ENCODE measurements around the gene TRIOBP. TPM values are rescaled to one million over a fixed set of nuclear protein-coding genes. Genes with fewer than 3 reads are reported as not detected.

TRIOBP gene
- total RNA-seq, 1 donor from 2014 or later = 40.6 TPM

DNA sequence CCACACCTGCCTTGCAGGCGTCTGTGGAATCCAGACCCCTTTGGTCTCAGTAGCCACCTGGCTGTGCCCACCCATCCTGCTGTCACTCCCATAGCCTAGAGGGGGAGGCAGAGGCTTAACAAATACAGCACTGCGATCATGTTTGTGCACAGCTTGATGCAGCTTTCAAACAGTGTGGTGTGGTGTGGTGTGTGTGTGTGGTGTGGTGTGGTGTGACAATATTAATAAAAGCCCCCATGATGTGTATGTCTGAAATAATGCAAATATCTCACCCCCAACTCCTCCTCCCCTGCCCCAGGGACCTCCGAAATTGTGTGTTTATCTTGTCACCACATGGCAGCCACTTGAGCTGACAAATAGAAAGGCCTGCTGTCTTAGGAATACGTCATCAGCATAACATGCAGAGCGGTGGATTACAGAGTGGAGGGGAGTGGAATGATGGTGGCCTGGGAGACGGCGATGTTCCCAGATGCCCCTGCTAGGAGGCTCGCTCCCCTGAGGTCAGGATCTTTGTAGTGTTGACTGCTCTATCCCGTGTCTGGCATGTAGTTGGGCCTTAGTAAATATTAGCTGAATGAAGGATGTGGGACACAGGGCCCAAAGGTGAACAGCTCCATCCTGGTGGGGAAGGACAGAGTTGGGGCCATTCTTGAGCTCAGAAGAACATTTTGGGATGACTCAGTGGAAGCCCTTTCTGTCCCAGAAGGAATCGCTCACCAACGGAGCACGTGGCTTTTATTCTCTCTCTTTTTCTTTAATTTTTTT is 35.5 kb upstream of the TRIOBP start:
- no peak overlapping the region for H3K27ac Mint-ChIP-seq (ENCODE audit: unreplicated experiment)
- DNase-seq (ENCODE audit: low read depth) = peak; percentile 74
- Histone ChIP-seq H3K9ac (ENCODE audit: low read length) (peak overlapping the region; percentile 47), H3K36me3 (ENCODE audit: insufficient read depth, low read length) (no peaks in the 10 kb centered on the region), H2AFZ (ENCODE audit: low read depth, low read length) (no peak overlapping the region), H3K27me3 (ENCODE audit: insufficient read depth, low read length) (no peaks in the 10 kb centered on the region), H3K27ac (ENCODE audit: low read depth, low read length) (peak overlapping the region; percentile 83), H3K9me3 (ENCODE audit: insufficient read depth, low read depth, low read length) (no peaks in the 10 kb centered on the region), H3K4me2 (ENCODE audit: low read length) (peak overlapping the region; percentile 85), H3K4me3 (ENCODE audit: insufficient read depth, low read depth, low read length) (peak overlapping the region; percentile 39), H4K20me1 (ENCODE audit: insufficient read depth, low read length) (peaks cover 48% of the 10 kb centered on the region), H3K4me1 (ENCODE audit: insufficient read depth, low read length) (peaks cover 28% of the 10 kb centered on the region), H3K79me2 (ENCODE audit: insufficient read depth, low read length) (peaks cover 68% of the 10 kb centered on the region)
- peaks cover 2% of the 10 kb centered on the region for H3K36me3 Mint-ChIP-seq (ENCODE audit: low read depth, unreplicated experiment)
- peaks cover 15% of the 10 kb centered on the region for H3K4me1 Mint-ChIP-seq (ENCODE audit: low read depth, unreplicated experiment)
- H3K27me3 Mint-ChIP-seq (ENCODE audit: low read depth, unreplicated experiment) = no peaks in the 10 kb centered on the region
- peak overlapping the region; percentile 5 for H3K4me3 Mint-ChIP-seq (ENCODE audit: unreplicated experiment)
- H3K9me3 Mint-ChIP-seq (ENCODE audit: unreplicated experiment) = no peaks in the 10 kb centered on the region
- no peak for FAIRE-seq
- no peak for TF ChIP-seq EZH2 (IDR thresholded peaks at IDR 0.05; ENCODE audit: insufficient read depth, low read length)
- TF ChIP-seq, protein P1, sequence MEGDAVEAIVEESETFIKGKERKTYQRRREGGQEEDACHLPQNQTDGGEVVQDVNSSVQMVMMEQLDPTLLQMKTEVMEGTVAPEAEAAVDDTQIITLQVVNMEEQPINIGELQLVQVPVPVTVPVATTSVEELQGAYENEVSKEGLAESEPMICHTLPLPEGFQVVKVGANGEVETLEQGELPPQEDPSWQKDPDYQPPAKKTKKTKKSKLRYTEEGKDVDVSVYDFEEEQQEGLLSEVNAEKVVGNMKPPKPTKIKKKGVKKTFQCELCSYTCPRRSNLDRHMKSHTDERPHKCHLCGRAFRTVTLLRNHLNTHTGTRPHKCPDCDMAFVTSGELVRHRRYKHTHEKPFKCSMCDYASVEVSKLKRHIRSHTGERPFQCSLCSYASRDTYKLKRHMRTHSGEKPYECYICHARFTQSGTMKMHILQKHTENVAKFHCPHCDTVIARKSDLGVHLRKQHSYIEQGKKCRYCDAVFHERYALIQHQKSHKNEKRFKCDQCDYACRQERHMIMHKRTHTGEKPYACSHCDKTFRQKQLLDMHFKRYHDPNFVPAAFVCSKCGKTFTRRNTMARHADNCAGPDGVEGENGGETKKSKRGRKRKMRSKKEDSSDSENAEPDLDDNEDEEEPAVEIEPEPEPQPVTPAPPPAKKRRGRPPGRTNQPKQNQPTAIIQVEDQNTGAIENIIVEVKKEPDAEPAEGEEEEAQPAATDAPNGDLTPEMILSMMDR (IDR thresholded peaks at IDR 0.05; ENCODE audit: insufficient read depth, low read depth, low read length) = peak; percentile 46

DNA sequence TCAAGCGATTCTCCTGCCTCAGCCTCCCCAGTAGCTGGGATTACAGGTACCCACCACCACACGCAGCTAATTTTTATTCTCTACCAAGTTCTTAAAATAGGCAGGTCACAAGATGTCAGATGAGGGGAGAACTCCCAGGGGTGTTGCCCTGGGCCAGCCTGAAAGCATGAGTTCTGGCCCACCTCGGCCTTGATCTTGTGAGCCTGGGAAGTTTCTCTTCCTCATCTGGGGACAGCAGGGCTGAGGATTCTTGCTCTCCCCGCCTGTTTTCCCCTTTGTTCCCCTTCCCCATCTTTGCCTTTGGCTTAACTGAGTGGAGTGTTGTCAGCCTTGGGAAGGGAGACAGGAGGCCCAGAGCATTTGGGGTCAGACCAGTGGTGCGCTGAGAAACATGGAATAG is 34.8 kb upstream of the TRIOBP start:
- Mint-ChIP-seq H3K4me1 (ENCODE audit: low read depth, unreplicated experiment) (peaks cover 15% of the 10 kb centered on the region), H3K36me3 (ENCODE audit: low read depth, unreplicated experiment) (peaks cover 2% of the 10 kb centered on the region), H3K27ac (ENCODE audit: unreplicated experiment) (no peak overlapping the region), H3K9me3 (ENCODE audit: unreplicated experiment) (no peaks in the 10 kb centered on the region), H3K4me3 (ENCODE audit: unreplicated experiment) (no peak overlapping the region), H3K27me3 (ENCODE audit: low read depth, unreplicated experiment) (no peaks in the 10 kb centered on the region)
- H3K4me2 ChIP-seq (ENCODE audit: low read length) = no peak overlapping the region
- no peaks in the 10 kb centered on the region for H3K36me3 ChIP-seq (ENCODE audit: insufficient read depth, low read length)
- no peaks in the 10 kb centered on the region for H3K9me3 ChIP-seq (ENCODE audit: insufficient read depth, low read depth, low read length)
- H3K79me2 ChIP-seq (ENCODE audit: insufficient read depth, low read length) = peaks cover 70% of the 10 kb centered on the region
- H2AFZ ChIP-seq (ENCODE audit: low read depth, low read length) = no peak overlapping the region
- no peak for FAIRE-seq
- H3K27me3 ChIP-seq (ENCODE audit: insufficient read depth, low read length) = no peaks in the 10 kb centered on the region
- H3K4me1 ChIP-seq (ENCODE audit: insufficient read depth, low read length) = peaks cover 28% of the 10 kb centered on the region
- no peak for DNase-seq (ENCODE audit: low read depth)
- H3K4me3 ChIP-seq (ENCODE audit: insufficient read depth, low read depth, low read length) = no peak overlapping the region
- TF ChIP-seq, protein P1 (IDR thresholded peaks at IDR 0.05; ENCODE audit: insufficient read depth, low read depth, low read length) = no peak
- TF ChIP-seq EZH2 (IDR thresholded peaks at IDR 0.05; ENCODE audit: insufficient read depth, low read length) = no peak
- H3K9ac ChIP-seq (ENCODE audit: low read length) = no peak overlapping the region
- H4K20me1 ChIP-seq (ENCODE audit: insufficient read depth, low read length) = peaks cover 48% of the 10 kb centered on the region
- H3K27ac ChIP-seq (ENCODE audit: low read depth, low read length) = no peak overlapping the region

DNA sequence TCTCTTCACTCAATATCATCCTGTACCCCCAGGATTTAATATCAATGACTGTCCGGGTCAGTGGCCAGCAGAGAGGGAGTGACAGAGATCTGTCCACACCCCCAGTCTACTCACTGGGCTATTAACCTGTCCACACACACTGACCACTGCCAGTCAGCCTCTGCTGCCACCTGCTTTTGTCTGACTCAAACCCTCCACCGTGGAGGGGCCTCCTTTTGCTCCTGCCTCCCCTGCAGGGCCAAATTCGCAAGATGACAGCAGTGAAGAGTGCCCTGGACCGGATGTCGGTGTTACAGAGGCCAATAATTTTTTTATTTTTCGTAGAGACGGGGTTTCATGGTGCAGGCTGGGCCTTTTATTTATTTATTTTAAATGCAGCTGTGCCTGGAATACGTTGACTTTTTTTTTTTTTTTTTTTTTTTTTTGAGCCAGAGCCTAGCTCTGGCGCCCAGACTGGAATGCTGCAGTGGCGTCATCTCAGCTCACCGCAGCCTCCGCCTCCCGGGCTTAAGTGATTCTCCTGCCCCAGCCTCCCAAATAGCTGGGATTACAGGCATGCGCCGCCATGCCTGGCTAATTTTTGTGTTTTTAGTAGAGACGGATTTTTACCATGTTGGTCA is 33.2 kb upstream of the TRIOBP start:
- no peak overlapping the region for H3K4me2 ChIP-seq (ENCODE audit: low read length)
- FAIRE-seq (no peak), DNase-seq (ENCODE audit: low read depth) (no peak)
- peaks cover 23% of the 10 kb centered on the region for H3K4me1 ChIP-seq (ENCODE audit: insufficient read depth, low read length)
- no peak overlapping the region for H3K9ac ChIP-seq (ENCODE audit: low read length)
- Mint-ChIP-seq H3K36me3 (ENCODE audit: low read depth, unreplicated experiment) (peaks cover 2% of the 10 kb centered on the region), H3K9me3 (ENCODE audit: unreplicated experiment) (no peaks in the 10 kb centered on the region), H3K27ac (ENCODE audit: unreplicated experiment) (no peak overlapping the region), H3K27me3 (ENCODE audit: low read depth, unreplicated experiment) (no peaks in the 10 kb centered on the region), H3K4me1 (ENCODE audit: low read depth, unreplicated experiment) (peaks cover 15% of the 10 kb centered on the region), H3K4me3 (ENCODE audit: unreplicated experiment) (no peak overlapping the region)
- no peaks in the 10 kb centered on the region for H3K27me3 ChIP-seq (ENCODE audit: insufficient read depth, low read length)
- H3K27ac ChIP-seq (ENCODE audit: low read depth, low read length) = no peak overlapping the region
- TF ChIP-seq, protein P1 (IDR thresholded peaks at IDR 0.05; ENCODE audit: insufficient read depth, low read depth, low read length) = no peak
- no peak for TF ChIP-seq EZH2 (IDR thresholded peaks at IDR 0.05; ENCODE audit: insufficient read depth, low read length)
- peaks cover 70% of the 10 kb centered on the region for H3K79me2 ChIP-seq (ENCODE audit: insufficient read depth, low read length)
- H4K20me1 ChIP-seq (ENCODE audit: insufficient read depth, low read length) = peaks cover 48% of the 10 kb centered on the region
- no peak overlapping the region for H3K4me3 ChIP-seq (ENCODE audit: insufficient read depth, low read depth, low read length)
- H3K36me3 ChIP-seq (ENCODE audit: insufficient read depth, low read length) = no peaks in the 10 kb centered on the region
- H3K9me3 ChIP-seq (ENCODE audit: insufficient read depth, low read depth, low read length) = no peaks in the 10 kb centered on the region
- no peak overlapping the region for H2AFZ ChIP-seq (ENCODE audit: low read depth, low read length)

Measured in astrocyte (in vitro differentiated cells and primary cell).